ENCODE data around the gene CXXC5. TPM values are rescaled to one million over a fixed set of nuclear protein-coding genes. Genes with fewer than 3 reads are reported as not detected.
A peak's percentile ranks its signal among the peaks of the same experiment; 100 is the strongest.

CXXC5 gene
- total and polyA plus RNA-seq, 9 of the 15 experiments (the other 6 are each of a cell fraction or from before 2014, with no cell fraction given), result 1.9 to 123 (median 45.8) TPM

GRCh38 chr5:139689631-139690063 lies 41.5 kb downstream of the CXXC5 start (continued):
- TF ChIP-seq ZNF407 (IDR thresholded peaks at IDR 0.05; ENCODE audit: low read depth), result 0 out of 2 replicates have a peak, but pooled peaks have one; percentile 51
- TF ChIP-seq CTCF (IDR thresholded peaks at IDR 0.05 in 2 of 3, conservative IDR thresholded peaks at IDR 0.05 in 1 of 3; ENCODE audit: insufficient read depth in 2 of 3, low read depth in 1 of 3, low read length in 3 of 3), result peak in 2 of 3 experiments; percentile 37 to 62; a peak in 4 of 6 replicates
- no peak for TF ChIP-seq NONO (IDR thresholded peaks at IDR 0.05; ENCODE audit: low read depth in 2 of 2, low read length in 1 of 2)
- TF ChIP-seq MNT (conservative IDR thresholded peaks at IDR 0.05), result 0 out of 4 replicates have a peak, but pooled peaks of 1 of the 2 experiments have one; percentile 30
- TF ChIP-seq UBTF (IDR thresholded peaks at IDR 0.05; ENCODE audit: borderline replicate concordance in 1 of 2, low read depth in 2 of 2, low read length in 2 of 2), result 0 out of 4 replicates have a peak, but pooled peaks of 1 of the 2 experiments have one; percentile 37
- peak; percentile 46; the same call in 1 of the 2 replicates for TF ChIP-seq CTBP1 (IDR thresholded peaks at IDR 0.05; ENCODE audit: borderline replicate concordance)
- 0 out of 2 replicates have a peak, but pooled peaks have one; percentile 6 for TF ChIP-seq JUND (IDR thresholded peaks at IDR 0.05; ENCODE audit: borderline replicate concordance, low read depth, low read length)
- no peak; the same call in 2 of the 3 replicates for TF ChIP-seq JUND (tag; IDR thresholded peaks at IDR 0.05; ENCODE audit: borderline replicate concordance, low read depth, low read length)
- peak; percentile 55; the same call in 1 of the 2 replicates for TF ChIP-seq RB1 (IDR thresholded peaks at IDR 0.05; ENCODE audit: low read depth)
- no peak for TF ChIP-seq HDGF (IDR thresholded peaks at IDR 0.05)
- TF ChIP-seq MYNN (IDR thresholded peaks at IDR 0.05), result peak; percentile 88
- no peak for TF ChIP-seq MYNN (CRISPR knock-in tag; IDR thresholded peaks at IDR 0.05)

All from K562 (cell line).